Measurements from ENCODE around the gene MYBPHL. TPM values are rescaled to one million over a fixed set of nuclear protein-coding genes. Genes with fewer than 3 reads are reported as not detected.
"Not testable (repeated sequence)": the region's sequence is repeated elsewhere in the genome, so short reads cannot be mapped to it uniquely, and the experiment has no call there.

Gene MYBPHL
- total RNA-seq, 4 donors from 2014 or later = not detected

DNA sequence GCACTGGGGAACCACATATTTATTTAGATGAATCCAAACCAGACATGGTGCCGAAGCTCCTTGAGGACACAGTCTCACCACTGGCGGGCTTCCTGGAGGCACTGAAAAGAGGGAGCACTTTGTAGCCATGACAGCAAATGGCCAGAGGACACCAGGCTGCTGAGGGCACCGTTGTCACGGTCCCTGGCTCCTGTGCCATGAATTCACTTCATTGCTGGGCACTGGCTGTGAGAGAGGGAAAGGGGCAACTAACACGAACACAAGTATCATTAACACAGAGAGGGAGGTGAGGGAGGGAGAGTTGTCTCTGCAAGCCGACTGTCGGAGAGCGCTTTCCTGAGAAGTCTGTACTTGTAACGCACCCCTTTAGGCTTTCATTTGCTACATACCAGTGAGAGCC, 14.4 kb downstream of the MYBPHL start:
- Histone ChIP-seq H3K4me3 (no peak overlapping the region), H3K36me3 (no peaks in the 10 kb centered on the region), H3K27ac (no peak overlapping the region), H3K27me3 (peaks cover 2% of the 10 kb centered on the region), H3K4me1 (no peaks in the 10 kb centered on the region), H3K9me3 (no peaks in the 10 kb centered on the region)
- 70 to 77% methylated on average over 7 to 9 of the region's 9 CpGs for WGBS, 2 donors (ENCODE audit: low coverage in 1 of 2)
- TF ChIP-seq, protein P1, sequence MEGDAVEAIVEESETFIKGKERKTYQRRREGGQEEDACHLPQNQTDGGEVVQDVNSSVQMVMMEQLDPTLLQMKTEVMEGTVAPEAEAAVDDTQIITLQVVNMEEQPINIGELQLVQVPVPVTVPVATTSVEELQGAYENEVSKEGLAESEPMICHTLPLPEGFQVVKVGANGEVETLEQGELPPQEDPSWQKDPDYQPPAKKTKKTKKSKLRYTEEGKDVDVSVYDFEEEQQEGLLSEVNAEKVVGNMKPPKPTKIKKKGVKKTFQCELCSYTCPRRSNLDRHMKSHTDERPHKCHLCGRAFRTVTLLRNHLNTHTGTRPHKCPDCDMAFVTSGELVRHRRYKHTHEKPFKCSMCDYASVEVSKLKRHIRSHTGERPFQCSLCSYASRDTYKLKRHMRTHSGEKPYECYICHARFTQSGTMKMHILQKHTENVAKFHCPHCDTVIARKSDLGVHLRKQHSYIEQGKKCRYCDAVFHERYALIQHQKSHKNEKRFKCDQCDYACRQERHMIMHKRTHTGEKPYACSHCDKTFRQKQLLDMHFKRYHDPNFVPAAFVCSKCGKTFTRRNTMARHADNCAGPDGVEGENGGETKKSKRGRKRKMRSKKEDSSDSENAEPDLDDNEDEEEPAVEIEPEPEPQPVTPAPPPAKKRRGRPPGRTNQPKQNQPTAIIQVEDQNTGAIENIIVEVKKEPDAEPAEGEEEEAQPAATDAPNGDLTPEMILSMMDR (IDR thresholded peaks at IDR 0.05) = no peak
- TF ChIP-seq POLR2A (IDR thresholded peaks at IDR 0.05) = no peak
- no peak for TF ChIP-seq POLR2AphosphoS5 (IDR thresholded peaks at IDR 0.05)
- TF ChIP-seq EP300 (IDR thresholded peaks at IDR 0.05; ENCODE audit: low read depth) = no peak
- in situ Hi-C loops (cut with MboI; ENCODE audit: low pct_ligation_motif_present in 1 of 4, low pct_unique_long_range_greater_than_20kb in 1 of 4, low sequenced_read_pairs in 3 of 4) (loop anchor here in 1 of 4 donors (25.0 kb wide), 1 partner anchor 120 kb away; no protein-coding TSS in a partner anchor), intact Hi-C loops (cut with DNase I; ENCODE audit: low total_unique reads) (no loop called here)
- DNase-seq = no peak

DNA sequence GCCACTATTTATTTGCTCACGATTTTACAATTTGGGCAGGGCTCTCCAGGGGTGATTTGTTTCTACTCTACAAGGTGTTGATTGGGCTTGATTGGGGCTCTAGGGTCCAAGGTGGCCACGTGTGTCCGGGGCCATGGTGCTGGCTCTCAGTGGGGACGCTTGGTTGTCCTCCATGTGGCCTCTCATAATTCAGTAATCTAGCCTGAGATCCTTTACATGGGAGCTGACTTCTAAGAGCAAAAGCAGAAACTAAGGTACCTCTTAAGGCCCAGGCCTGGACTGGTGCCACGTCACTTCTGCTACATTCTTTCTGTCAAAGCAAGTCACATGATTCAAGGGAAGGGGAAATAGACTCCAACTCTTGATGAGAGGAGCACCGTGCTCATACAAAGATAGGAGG, 15.8 kb downstream of the MYBPHL start:
- DNase-seq = no peak
- Histone ChIP-seq H3K4me3 (no peak overlapping the region), H3K27me3 (peaks cover 2% of the 10 kb centered on the region), H3K27ac (no peak overlapping the region), H3K9me3 (no peaks in the 10 kb centered on the region), H3K36me3 (no peaks in the 10 kb centered on the region), H3K4me1 (no peaks in the 10 kb centered on the region)
- in situ Hi-C loops (cut with MboI; ENCODE audit: low pct_ligation_motif_present in 1 of 4, low pct_unique_long_range_greater_than_20kb in 1 of 4, low sequenced_read_pairs in 3 of 4) (loop anchor here in 1 of 4 donors (25.0 kb wide), 1 partner anchor 121 kb away; no protein-coding TSS in a partner anchor), intact Hi-C loops (cut with DNase I; ENCODE audit: low total_unique reads) (no loop called here)
- no peak for TF ChIP-seq POLR2AphosphoS5 (IDR thresholded peaks at IDR 0.05)
- no peak for TF ChIP-seq POLR2A (IDR thresholded peaks at IDR 0.05)
- TF ChIP-seq, protein P1 (IDR thresholded peaks at IDR 0.05) = no peak
- no peak for TF ChIP-seq EP300 (IDR thresholded peaks at IDR 0.05; ENCODE audit: low read depth)
- 33 to 50% methylated on average over 2 to 6 of the region's 6 CpGs for WGBS, 2 donors (ENCODE audit: low coverage in 1 of 2)

DNA sequence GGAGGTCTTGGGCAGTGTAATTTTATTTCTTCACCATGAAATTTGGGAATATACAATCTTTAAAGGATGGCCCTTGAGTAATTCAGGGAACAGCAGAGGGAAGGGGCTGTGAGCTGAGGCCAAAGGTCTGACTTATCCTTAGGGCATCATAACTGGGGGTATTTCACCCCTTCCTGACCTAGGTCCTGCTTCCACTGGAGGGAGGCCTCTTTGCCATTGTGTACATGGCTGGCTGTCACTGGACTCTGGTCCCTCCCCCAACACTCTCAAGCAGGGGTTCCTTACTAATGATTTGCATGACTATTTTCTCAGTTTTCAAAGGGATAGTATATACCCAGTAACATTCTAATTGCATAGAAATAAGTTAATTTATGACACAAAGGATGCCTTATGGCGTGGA, 16.7 kb downstream of the MYBPHL start:
- TF ChIP-seq, protein P1 (IDR thresholded peaks at IDR 0.05) = no peak
- TF ChIP-seq POLR2A (IDR thresholded peaks at IDR 0.05) (no peak), POLR2AphosphoS5 (IDR thresholded peaks at IDR 0.05) (no peak), EP300 (IDR thresholded peaks at IDR 0.05; ENCODE audit: low read depth) (no peak)
- Histone ChIP-seq H3K4me3 (no peak overlapping the region), H3K4me1 (no peaks in the 10 kb centered on the region), H3K27me3 (no peaks in the 10 kb centered on the region), H3K36me3 (no peaks in the 10 kb centered on the region), H3K9me3 (no peaks in the 10 kb centered on the region), H3K27ac (no peak overlapping the region)
- in situ Hi-C loops (cut with MboI; ENCODE audit: low pct_ligation_motif_present in 1 of 4, low pct_unique_long_range_greater_than_20kb in 1 of 4, low sequenced_read_pairs in 3 of 4) (loop anchor here in 1 of 4 donors (25.0 kb wide), 1 partner anchor 122 kb away; no protein-coding TSS in a partner anchor), intact Hi-C loops (cut with DNase I; ENCODE audit: low total_unique reads) (no loop called here)
- WGBS, 2 donors (ENCODE audit: low coverage in 1 of 2) = 89 to 93% methylated on average over 1 of the region's 1 CpG
- no peak for DNase-seq

DNA sequence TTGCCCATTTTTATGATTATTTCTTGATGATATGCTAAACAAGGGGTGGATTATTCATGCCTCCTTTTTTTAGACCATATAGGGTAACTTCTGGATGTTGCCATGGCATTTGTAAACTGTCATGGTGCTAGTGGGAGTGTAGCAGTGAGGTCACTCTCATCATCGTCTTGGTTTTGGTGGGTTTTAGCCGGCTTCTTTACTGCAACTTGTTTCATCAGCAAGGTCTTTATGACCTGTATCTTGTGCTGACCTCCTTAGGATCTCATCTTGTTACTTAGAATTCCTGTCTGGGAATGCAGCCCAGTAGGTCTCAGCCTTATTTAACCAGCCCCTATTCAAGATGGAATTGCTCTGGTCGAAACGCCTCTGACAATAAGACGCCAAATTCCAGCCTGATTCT, 20.0 kb downstream of the MYBPHL start:
- DNase-seq; H3K9me3 ChIP-seq; intact Hi-C loops (cut with DNase I; ENCODE audit: low total_unique reads); H3K27ac ChIP-seq; H3K36me3 ChIP-seq; H3K27me3 ChIP-seq; H3K4me3 ChIP-seq: not testable (repeated sequence)
- WGBS, 2 donors (ENCODE audit: low coverage in 1 of 2) = 81 to 88% methylated on average over 5 of the region's 5 CpGs
- in situ Hi-C loops (cut with MboI; ENCODE audit: low pct_ligation_motif_present in 1 of 4, low pct_unique_long_range_greater_than_20kb in 1 of 4, low sequenced_read_pairs in 3 of 4) = loop anchor here in 1 of 4 donors (25.0 kb wide), 1 partner anchor 126 kb away; no protein-coding TSS in a partner anchor
- H3K4me1 ChIP-seq = peaks cover 8 to 19% (median 17%) of the 10 kb centered on the region in 4 donors
